ENCODE data around the gene CACNA1H. TPM values are rescaled to one million over a fixed set of nuclear protein-coding genes. Genes with fewer than 3 reads are reported as not detected.
"Not testable (repeated sequence)": the region's sequence is repeated elsewhere in the genome, so short reads cannot be mapped to it uniquely, and the experiment has no call there.

CACNA1H gene
- total and polyA plus RNA-seq, 2 experiments from 2014 or later: 0.11 TPM; not detected in 1

GRCh38 chr16:1188432-1189189 is 35.7 kb downstream of the CACNA1H start:
- Histone ChIP-seq H3K79me2 (ENCODE audit: insufficient read depth) (no peaks in the 10 kb centered on the region), H3K9ac (no peak overlapping the region), H3K4me1 (ENCODE audit: insufficient read depth) (no peaks in the 10 kb centered on the region), H3K36me3 (ENCODE audit: low read depth) (no peaks in the 10 kb centered on the region), H3F3A (ENCODE audit: insufficient read depth) (no peaks in the 10 kb centered on the region), H3K9me2 (ENCODE audit: insufficient read depth) (no peaks in the 10 kb centered on the region), H3K27me3 (replicated peaks; ENCODE audit: insufficient read depth) (no peaks in the 10 kb centered on the region), H3K27ac (no peak overlapping the region), H3K4me3 (no peak overlapping the region), H3K9me3 (ENCODE audit: low read depth) (no peaks in the 10 kb centered on the region), H3K4me2 (ENCODE audit: unreplicated experiment) (no peak overlapping the region), H4K20me1 (ENCODE audit: insufficient read depth) (no peaks in the 10 kb centered on the region), H2AFZ (no peak overlapping the region)
- peak; percentile 66 for DNase-seq
- 38 to 48% methylated on average over 27 to 30 of the region's 32 CpGs for WGBS, 2 experiments (ENCODE audit: low coverage in 1 of 2, low lambda C conversion rate in 2 of 2, missing lambda C conversion rate in 2 of 2)
- TF ChIP-seq EZH2phosphoT487 (IDR thresholded peaks at IDR 0.05; ENCODE audit: insufficient read depth, low read depth) (no peak), EZH2 (IDR thresholded peaks at IDR 0.05; ENCODE audit: insufficient read depth, poor library complexity, severe bottlenecking) (no peak)
- in situ Hi-C loops (cut with MboI): no loop called here

GRCh38 chr16:1189455-1189854 is 36.5 kb downstream of the CACNA1H start:
- in situ Hi-C loops (cut with MboI): no loop called here
- no peak for DNase-seq
- Histone ChIP-seq H3K9me2 (ENCODE audit: insufficient read depth) (no peaks in the 10 kb centered on the region), H2AFZ (no peak overlapping the region), H3K9ac (no peak overlapping the region), H3K27me3 (replicated peaks; ENCODE audit: insufficient read depth) (no peaks in the 10 kb centered on the region), H4K20me1 (ENCODE audit: insufficient read depth) (no peaks in the 10 kb centered on the region), H3F3A (ENCODE audit: insufficient read depth) (no peaks in the 10 kb centered on the region), H3K36me3 (ENCODE audit: low read depth) (no peaks in the 10 kb centered on the region), H3K79me2 (ENCODE audit: insufficient read depth) (no peaks in the 10 kb centered on the region), H3K4me1 (ENCODE audit: insufficient read depth) (no peaks in the 10 kb centered on the region), H3K27ac (no peak overlapping the region), H3K4me3 (no peak overlapping the region), H3K9me3 (ENCODE audit: low read depth) (no peaks in the 10 kb centered on the region), H3K4me2 (ENCODE audit: unreplicated experiment) (no peak overlapping the region)
- TF ChIP-seq EZH2 (IDR thresholded peaks at IDR 0.05; ENCODE audit: insufficient read depth, poor library complexity, severe bottlenecking): no peak
- TF ChIP-seq EZH2phosphoT487 (IDR thresholded peaks at IDR 0.05; ENCODE audit: insufficient read depth, low read depth): no peak
- WGBS, 2 experiments (ENCODE audit: low coverage in 1 of 2, low lambda C conversion rate in 2 of 2, missing lambda C conversion rate in 2 of 2): 22 to 27% methylated on average over 7 of the region's 7 CpGs

- 62 to 84% methylated on average over 5 to 10 of the region's 11 CpGs for WGBS, 2 experiments (ENCODE audit: low coverage in 1 of 2, low lambda C conversion rate in 2 of 2, missing lambda C conversion rate in 2 of 2)
These were observed 37.9 kb downstream of the CACNA1H start for GRCh38 chr16:1190789-1191188.

GRCh38 chr16:1192384-1193073 is 39.6 kb downstream of the CACNA1H start:
- no peaks in the 10 kb centered on the region for H3K9me3 ChIP-seq (ENCODE audit: low read depth)
- no peak for DNase-seq
- no peaks in the 10 kb centered on the region for H3K36me3 ChIP-seq (ENCODE audit: low read depth)
- no peaks in the 10 kb centered on the region for H3K27me3 ChIP-seq (replicated peaks; ENCODE audit: insufficient read depth)
- in situ Hi-C loops (cut with MboI): no loop called here
- H3F3A ChIP-seq (ENCODE audit: insufficient read depth): no peaks in the 10 kb centered on the region
- H3K9me2 ChIP-seq (ENCODE audit: insufficient read depth): no peaks in the 10 kb centered on the region
- H3K4me1 ChIP-seq (ENCODE audit: insufficient read depth): no peaks in the 10 kb centered on the region
- H4K20me1 ChIP-seq (ENCODE audit: insufficient read depth): no peaks in the 10 kb centered on the region
- no peak for TF ChIP-seq EZH2phosphoT487 (IDR thresholded peaks at IDR 0.05; ENCODE audit: insufficient read depth, low read depth)
- no peak for TF ChIP-seq EZH2 (IDR thresholded peaks at IDR 0.05; ENCODE audit: insufficient read depth, poor library complexity, severe bottlenecking)
- no peaks in the 10 kb centered on the region for H3K79me2 ChIP-seq (ENCODE audit: insufficient read depth)
- no peak overlapping the region for H3K4me2 ChIP-seq (ENCODE audit: unreplicated experiment)
- no peak overlapping the region for H2AFZ ChIP-seq
- no peak overlapping the region for H3K9ac ChIP-seq
- no peak overlapping the region for H3K27ac ChIP-seq
- no peak overlapping the region for H3K4me3 ChIP-seq
- 43 to 48% methylated on average over 9 of the region's 9 CpGs for WGBS, 2 experiments (ENCODE audit: low coverage in 1 of 2, low lambda C conversion rate in 2 of 2, missing lambda C conversion rate in 2 of 2)

More at GRCh38 chr16:1190789-1191188, 37.9 kb downstream of the CACNA1H start:
- H3K9me2 ChIP-seq (ENCODE audit: insufficient read depth); H4K20me1 ChIP-seq (ENCODE audit: insufficient read depth); H3K4me2 ChIP-seq (ENCODE audit: unreplicated experiment); H3K9me3 ChIP-seq (ENCODE audit: low read depth); in situ Hi-C loops (cut with MboI); H3F3A ChIP-seq (ENCODE audit: insufficient read depth); H3K4me1 ChIP-seq (ENCODE audit: insufficient read depth); H3K27me3 ChIP-seq (replicated peaks; ENCODE audit: insufficient read depth); H3K79me2 ChIP-seq (ENCODE audit: insufficient read depth); H3K36me3 ChIP-seq (ENCODE audit: low read depth); H2AFZ ChIP-seq; H3K4me3 ChIP-seq; H3K27ac ChIP-seq; DNase-seq; H3K9ac ChIP-seq: not testable (repeated sequence)

All from GM23248 (cell line).